Femur (tissue), 1 donor: ENCODE results near the gene NUSAP1.
"Not testable (repeated sequence)": the region's sequence is repeated elsewhere in the genome, so short reads cannot be mapped to it uniquely, and the experiment has no call there.

Experiments
- DNase-seq: peaks from one replicate; pipeline ENCODE4 v3.0.0-alpha.2; 2017

NUSAP1 gene

GRCh38 chr15:41416128-41416741 is 83.6 kb downstream of the NUSAP1 start:
- DNase-seq, result no peak

DNA sequence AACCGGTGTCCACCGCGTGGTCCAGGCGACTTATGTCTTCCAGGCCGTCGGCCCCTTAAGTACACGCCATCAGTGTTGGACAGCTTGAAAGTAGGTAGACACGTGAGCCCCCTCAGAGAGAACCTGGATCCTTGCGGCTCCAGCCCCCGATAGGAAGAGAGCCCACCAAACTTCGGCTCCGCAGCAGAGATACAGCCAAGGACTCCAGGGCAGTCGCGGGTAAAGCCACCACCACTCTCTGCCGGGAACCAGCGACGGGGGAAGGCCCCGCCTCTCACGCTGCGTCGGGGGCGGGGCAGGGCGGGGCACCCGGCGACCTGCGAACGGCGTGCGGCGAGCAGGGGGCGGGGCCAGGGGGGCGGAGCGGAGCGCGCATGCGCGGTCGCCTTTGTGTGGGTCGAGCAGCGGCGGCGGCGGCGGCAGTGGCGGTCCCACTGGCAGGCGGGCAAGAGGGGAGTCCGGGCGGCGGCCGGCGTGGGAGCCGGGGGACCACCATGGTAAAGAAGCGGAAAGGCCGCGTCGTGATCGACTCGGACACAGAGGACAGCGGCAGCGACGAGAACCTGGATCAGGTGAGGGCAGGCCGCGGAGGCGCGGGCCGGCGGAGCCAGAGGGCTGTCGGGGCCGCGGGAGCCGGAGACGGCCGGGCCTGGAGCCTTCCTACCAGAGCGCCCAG is 84.2 kb downstream of the NUSAP1 start, which contains the start of gene RTF1:
Gene RTF1, plus strand, starts transcription at position 354 of the 676 bp plus-strand sequence. Its CDS starts 21 bp downstream, at position 375.
- DNase-seq, result peak; percentile 97

- peak; percentile 48 for DNase-seq
Observed at GRCh38 chr15:41417418-41418195, 84.9 kb downstream of the NUSAP1 start.

- DNase-seq, result no peak
Observed at GRCh38 chr15:41423979-41424659, 91.4 kb downstream of the NUSAP1 start.

DNA sequence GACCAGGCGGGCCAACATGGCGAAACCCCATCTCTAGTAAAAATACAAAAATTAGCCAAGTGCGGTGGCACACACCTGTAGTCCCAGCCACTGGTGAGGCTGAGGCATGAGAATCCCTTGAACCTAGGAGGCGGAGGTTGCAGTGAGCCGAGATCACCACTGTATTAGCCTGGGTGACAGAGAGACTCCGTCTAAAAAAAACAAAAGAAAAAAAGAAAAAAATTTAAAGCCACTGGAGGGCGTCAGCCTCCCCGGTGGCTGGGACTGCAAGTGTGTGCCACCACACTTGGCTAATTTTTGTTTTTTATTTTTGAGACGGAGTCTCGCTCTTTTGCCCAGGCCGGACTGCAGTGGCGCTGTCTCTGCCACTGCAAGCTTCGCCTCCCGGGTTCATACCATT is 92.1 kb downstream of the NUSAP1 start:
- no peak for DNase-seq

- not testable (repeated sequence) for DNase-seq
Observed at GRCh38 chr15:41425907-41426306, 93.2 kb downstream of the NUSAP1 start.

DNA sequence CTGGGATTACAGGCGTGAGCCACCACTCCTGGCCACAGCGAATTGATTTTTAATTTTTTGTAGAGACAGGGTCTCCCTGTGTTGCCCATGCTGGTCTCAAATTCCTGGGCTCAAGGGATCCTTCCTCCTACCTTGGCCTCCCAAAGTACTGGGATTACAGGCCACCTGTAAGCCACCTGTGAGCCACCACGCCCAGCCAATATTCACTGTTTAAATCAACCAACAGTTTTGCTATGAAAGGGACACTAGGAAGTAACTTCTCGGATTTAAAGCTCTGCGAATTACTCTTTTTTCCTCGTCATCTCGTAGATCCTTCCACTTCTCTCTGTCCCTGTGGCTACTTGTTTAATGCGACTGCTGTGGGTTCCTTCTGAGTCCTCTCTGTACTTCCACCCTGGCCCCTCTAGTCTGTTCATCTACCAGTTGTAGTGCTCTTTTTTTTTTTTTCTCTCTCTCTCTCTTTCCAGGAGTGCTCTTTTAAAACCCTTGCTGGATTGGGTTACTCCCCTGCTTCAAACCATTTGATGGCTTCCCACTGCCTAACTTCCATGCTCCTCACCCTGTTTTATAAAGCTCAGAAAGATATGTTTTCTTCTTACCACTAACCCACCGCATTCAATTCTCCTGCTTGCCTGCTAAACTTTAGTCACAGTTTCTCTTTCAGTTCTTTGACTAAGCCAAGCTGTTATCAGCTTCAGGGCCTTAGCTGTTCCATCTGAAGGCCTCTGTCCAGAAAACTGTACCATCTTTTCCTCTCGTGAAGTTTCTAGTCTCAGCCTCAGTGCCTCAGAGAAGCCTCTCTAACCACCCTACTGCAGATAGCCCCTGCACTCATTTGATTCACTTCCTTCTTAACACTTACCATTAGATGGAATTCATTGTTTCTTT is 96.6 kb downstream of the NUSAP1 start:
- no peak for DNase-seq
